Right lobe of liver (tissue), 6 donors: ENCODE results near the gene JAKMIP1. TPM values are rescaled to one million over a fixed set of nuclear protein-coding genes. Genes with fewer than 3 reads are reported as not detected.

Source experiments
- ATAC-seq, 4 donors: fragments of 200-7000 bp; cut with Tn5 transposase; one replicate each; pipeline ENCODE4 v1.9.1; 2020; ENCODE audit warnings: mild to moderate bottlenecking in 4 of 4, moderate library complexity in 4 of 4
- DNase-seq, 3 donors: peaks; one replicate each; pipeline ENCODE4 v3.0.0-alpha.2; 2020
- H3K27ac ChIP-seq, 3 donors: fragments of 200-600 bp; one replicate each; pipeline ENCODE4 v1.8.0; 2022
- H3K27me3 ChIP-seq, 2 donors: fragments of 200-600 bp; one replicate each; pipeline ENCODE4 v1.8.0; 2022
- H3K36me3 ChIP-seq, 4 donors: fragments of 200-600 bp; sonication (generic) in 1 of 4; one replicate each; pipeline versions ENCODE4 v1.5.1 to v1.8.0; 2017 to 2022; ENCODE audit warnings: control low read depth in 1 of 4
- H3K4me1 ChIP-seq, 4 donors: fragments of 200-600 bp; sonication (generic) in 1 of 4; one replicate each; pipeline versions ENCODE4 v1.5.1 to v1.8.0; 2017 to 2022; ENCODE audit warnings: control low read depth in 1 of 4
- H3K4me3 ChIP-seq, 3 donors: fragments of 200-600 bp; one replicate each; pipeline ENCODE4 v1.8.0; 2022
- H3K9me3 ChIP-seq, 4 donors: fragments of 200-600 bp; sonication (generic) in 1 of 4; one replicate each; pipeline versions ENCODE4 v1.5.1 to v1.8.0; 2017 to 2022; ENCODE audit warnings: control low read depth in 1 of 4
- POLR2A ChIP-seq: fragments of 450-650 bp; IDR thresholded peaks from one replicate; pipeline ENCODE4 v1.6.1; 2017; ENCODE audit warnings: antibody characterized with exemption, mild to moderate bottlenecking
- whole genome bisulfite sequencing: methylation state at CpG from one replicate; pipeline ENCODE4 v1.1.6; 2018; ENCODE audit warnings: low coverage, low lambda C conversion rate; ENCODE audit not compliant: insufficient coverage; ENCODE audit errors: missing lambda C conversion rate; 5-methylcytosine and 5-hydroxymethylcytosine counted together
- intact Hi-C, 2 donors: fragments of 100-400 bp; cut with DNase I; formaldehyde crosslinking; loops; one replicate each; pipeline versions ENCODE4 v1.11.2 to v1.14.1; 2022
- total RNA-seq, 6 experiments: library from RNA; depleted of rRNA in 2 of 6; stranded (reverse); fragments of >200 nt in 2 of 6; fragmentation: NEBNext Ultra II Directional in 3 of 6; extraction: Animal tissue kit (Norgen Biotek cat#: 25700) in 3 of 6; gene quantifications; one replicate each; pipeline versions ENCODE4 v1.1.0 to v1.2.4, GENCODE V29; 2016 to 2023
- TF ChIP-seq, protein P1 (sequence below), 4 donors: fragments of 200-600 bp in 3 of 4; fragments of 450-650 bp in 1 of 4; IDR thresholded peaks; one replicate each; pipeline versions ENCODE4 v1.5.1 to v1.8.0; 2016 to 2022; ENCODE audit warnings: antibody characterized with exemption in 4 of 4, mild to moderate bottlenecking in 2 of 4
- donor health status: DM: no; HTN: yes; CAD: no.
- donor health status: DM: no; HTN: no; CAD: no.
- donor health status: DM: no; HTN: no; CAD: no.
- donor health status: DM: no; HTN: yes; CAD: no.
- donor health status: DM: no; HTN: yes; CAD: no.

Gene JAKMIP1
- total RNA-seq, 6 experiments from 2014 or later = 0.12 TPM; not detected in 5

DNA sequence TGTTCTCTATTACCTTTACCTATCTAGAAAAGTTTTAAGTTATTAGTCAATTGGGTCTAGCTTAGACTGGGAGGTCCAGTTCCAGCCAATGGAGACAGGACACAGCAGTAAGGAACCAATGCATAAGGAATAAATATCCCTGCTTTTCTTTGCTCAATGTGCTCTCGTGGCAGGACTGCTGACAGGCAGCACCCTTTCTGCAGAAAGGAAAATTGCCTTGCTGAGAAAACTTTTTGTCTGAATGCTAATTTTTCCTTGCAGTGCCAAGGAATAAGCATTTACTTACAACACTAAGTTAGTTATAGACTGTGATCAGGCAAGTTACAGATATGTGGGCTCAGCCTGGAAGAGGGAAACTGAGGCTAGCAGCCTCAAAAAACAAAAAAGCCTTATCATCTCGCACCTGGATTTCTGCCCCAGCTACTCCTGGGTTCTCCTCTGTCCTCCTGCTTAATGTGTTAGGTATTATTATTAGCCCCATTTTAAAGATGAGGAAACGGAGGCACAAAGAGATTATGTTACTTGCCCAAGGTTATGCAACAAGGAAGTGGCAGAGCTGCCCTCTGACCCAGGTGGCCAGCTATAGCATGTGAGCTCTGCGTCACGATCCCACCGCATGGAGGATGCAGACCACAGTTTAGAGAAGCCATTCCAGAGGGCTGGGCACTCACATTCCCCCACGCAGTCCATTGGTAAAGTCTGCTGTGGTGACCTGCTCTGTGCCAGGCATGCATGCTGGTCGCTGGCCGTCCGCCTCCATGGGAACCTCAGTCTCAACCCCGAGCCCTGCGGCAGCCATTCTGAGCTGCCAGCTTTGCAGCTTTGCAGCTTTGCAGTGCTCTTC lies 141.6 kb downstream of the JAKMIP1 start:
- ATAC-seq = no peak
- no peaks in the 10 kb centered on the region for H3K36me3 ChIP-seq
- DNase-seq = no peak
- no peak for TF ChIP-seq POLR2A
- TF ChIP-seq, protein P1, sequence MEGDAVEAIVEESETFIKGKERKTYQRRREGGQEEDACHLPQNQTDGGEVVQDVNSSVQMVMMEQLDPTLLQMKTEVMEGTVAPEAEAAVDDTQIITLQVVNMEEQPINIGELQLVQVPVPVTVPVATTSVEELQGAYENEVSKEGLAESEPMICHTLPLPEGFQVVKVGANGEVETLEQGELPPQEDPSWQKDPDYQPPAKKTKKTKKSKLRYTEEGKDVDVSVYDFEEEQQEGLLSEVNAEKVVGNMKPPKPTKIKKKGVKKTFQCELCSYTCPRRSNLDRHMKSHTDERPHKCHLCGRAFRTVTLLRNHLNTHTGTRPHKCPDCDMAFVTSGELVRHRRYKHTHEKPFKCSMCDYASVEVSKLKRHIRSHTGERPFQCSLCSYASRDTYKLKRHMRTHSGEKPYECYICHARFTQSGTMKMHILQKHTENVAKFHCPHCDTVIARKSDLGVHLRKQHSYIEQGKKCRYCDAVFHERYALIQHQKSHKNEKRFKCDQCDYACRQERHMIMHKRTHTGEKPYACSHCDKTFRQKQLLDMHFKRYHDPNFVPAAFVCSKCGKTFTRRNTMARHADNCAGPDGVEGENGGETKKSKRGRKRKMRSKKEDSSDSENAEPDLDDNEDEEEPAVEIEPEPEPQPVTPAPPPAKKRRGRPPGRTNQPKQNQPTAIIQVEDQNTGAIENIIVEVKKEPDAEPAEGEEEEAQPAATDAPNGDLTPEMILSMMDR (IDR thresholded peaks at IDR 0.05) = no peak
- WGBS = 78% methylated on average over 2 of the region's 12 CpGs
- peaks cover 0 to 14% (median 5%) of the 10 kb centered on the region in 4 donors for H3K9me3 ChIP-seq
- H3K27ac ChIP-seq = no peak overlapping the region
- H3K4me1 ChIP-seq = no peaks in the 10 kb centered on the region
- no peaks in the 10 kb centered on the region for H3K27me3 ChIP-seq
- no peak overlapping the region for H3K4me3 ChIP-seq
- intact Hi-C loops = no loop called here

DNA sequence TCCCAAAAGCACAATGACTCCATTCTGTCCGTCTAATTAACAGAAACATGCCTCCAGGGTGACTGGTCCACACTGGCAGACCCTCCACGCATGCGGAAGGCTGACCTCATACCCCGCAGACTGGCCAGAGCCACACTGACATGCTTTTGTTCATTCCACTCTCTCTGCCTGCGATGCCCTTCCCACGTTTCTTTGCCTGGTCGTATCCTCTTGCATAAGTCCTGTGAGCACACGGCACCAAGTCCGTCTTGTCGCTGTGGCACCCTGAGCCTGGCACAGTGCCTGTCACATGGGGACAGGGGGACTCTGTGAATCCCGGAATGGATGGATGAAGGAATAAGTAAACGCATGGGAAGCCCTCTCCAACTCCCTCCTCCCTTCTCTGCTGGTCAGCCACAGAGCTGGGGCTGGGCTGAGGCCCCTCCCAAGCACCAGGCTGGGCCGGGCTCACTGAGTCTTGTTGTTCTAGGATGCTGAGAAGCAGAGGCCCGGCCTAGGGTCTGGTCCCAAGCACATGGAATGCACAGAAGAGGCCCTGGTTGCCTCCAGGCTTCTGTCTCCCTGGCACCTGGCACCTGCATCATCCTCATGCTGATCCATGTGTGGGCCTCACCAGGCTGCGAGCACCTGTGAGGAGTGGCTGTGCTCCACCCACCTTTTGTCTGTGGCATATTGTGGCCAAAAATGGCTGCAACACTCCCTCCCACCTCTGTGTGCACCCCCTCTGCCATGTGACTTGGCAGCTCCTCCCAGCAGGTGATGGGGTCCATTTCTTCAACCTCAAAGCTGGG lies 143.2 kb downstream of the JAKMIP1 start:
- Histone ChIP-seq H3K27ac (no peak overlapping the region), H3K9me3 (peaks cover 0 to 14% (median 5%) of the 10 kb centered on the region in 4 donors), H3K4me1 (no peaks in the 10 kb centered on the region), H3K36me3 (no peaks in the 10 kb centered on the region), H3K4me3 (no peak overlapping the region), H3K27me3 (no peaks in the 10 kb centered on the region)
- intact Hi-C loops = no loop called here
- TF ChIP-seq POLR2A = no peak
- TF ChIP-seq, protein P1 (IDR thresholded peaks at IDR 0.05) = no peak
- WGBS = 92% methylated on average over 11 of the region's 15 CpGs
- no peak for ATAC-seq
- DNase-seq = no peak

DNA sequence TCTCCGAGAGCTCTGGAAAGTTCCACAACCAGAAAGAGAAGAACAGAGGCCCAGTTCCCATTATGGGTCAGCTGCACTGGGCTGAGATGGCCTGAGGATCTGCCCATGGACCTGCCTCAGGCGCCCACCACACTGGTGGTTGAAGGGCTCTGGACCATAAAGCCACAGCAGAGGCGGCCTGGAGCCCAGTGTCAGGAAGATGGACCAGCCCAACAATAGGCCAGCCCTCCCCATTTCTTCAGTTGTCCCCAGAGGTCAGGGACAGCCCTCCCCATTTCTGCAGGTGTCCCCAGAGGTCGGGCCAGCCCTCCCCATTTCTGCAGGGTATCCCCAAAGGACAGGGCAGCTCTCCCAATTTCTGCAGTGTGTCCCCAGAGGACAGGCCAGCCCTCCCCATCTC lies 144.9 kb downstream of the JAKMIP1 start:
- 100% methylated on average over 1 of the region's 4 CpGs for WGBS
- Histone ChIP-seq H3K9me3 (peaks cover 0 to 14% (median 5%) of the 10 kb centered on the region in 4 donors), H3K4me1 (no peaks in the 10 kb centered on the region), H3K27me3 (no peaks in the 10 kb centered on the region), H3K4me3 (no peak overlapping the region), H3K27ac (no peak overlapping the region), H3K36me3 (no peaks in the 10 kb centered on the region)
- no peak for ATAC-seq
- intact Hi-C loops = no loop called here
- no peak for DNase-seq
- no peak for TF ChIP-seq POLR2A
- TF ChIP-seq, protein P1 (IDR thresholded peaks at IDR 0.05) = no peak

DNA sequence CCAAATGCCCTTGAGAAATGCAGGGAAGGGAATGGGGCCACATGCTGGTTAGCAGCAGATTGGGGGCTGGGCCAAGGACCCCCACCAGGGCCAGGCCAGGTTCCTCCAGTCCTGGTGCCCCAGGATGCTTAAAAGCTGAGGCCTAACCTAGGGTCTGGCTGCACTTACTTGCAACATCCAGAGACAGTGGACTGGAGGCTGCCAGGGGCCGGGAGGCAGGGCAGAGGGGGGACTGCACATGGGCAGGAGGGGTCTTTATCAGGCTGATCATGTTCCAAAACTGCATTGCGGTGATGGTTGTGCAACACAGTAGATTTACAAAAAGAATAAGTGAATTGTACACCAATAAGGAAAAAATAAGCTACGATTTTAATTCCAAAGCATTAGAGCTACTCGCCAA lies 145.3 kb downstream of the JAKMIP1 start:
- 83% methylated on average over 4 of the region's 4 CpGs for WGBS
- ATAC-seq = no peak
- Histone ChIP-seq H3K4me1 (no peaks in the 10 kb centered on the region), H3K27me3 (no peaks in the 10 kb centered on the region), H3K27ac (no peak overlapping the region), H3K36me3 (no peaks in the 10 kb centered on the region), H3K9me3 (peaks cover 0 to 14% (median 5%) of the 10 kb centered on the region in 4 donors), H3K4me3 (no peak overlapping the region)
- no peak for TF ChIP-seq POLR2A
- TF ChIP-seq, protein P1 (IDR thresholded peaks at IDR 0.05) = no peak
- no peak for DNase-seq
- intact Hi-C loops = no loop called here
